ENCODE results near the gene NKX1-2. TPM values are rescaled to one million over a fixed set of nuclear protein-coding genes. Genes with fewer than 3 reads are reported as not detected.

The NKX1-2 gene
- total and polyA plus RNA-seq, 2 donors = not detected

- WGBS = 60% methylated on average over 8 of the region's 8 CpGs
- peaks cover 2% of the 10 kb centered on the region for H3K36me3 ChIP-seq (ENCODE audit: insufficient read depth)
- no peak for DNase-seq (ENCODE audit: extremely low spot score)
- H3K27ac ChIP-seq (ENCODE audit: low read depth) = no peak overlapping the region
- H3K4me1 ChIP-seq (ENCODE audit: insufficient read depth) = no peaks in the 10 kb centered on the region
- no peak overlapping the region for H3K4me3 ChIP-seq (ENCODE audit: low read depth, low read length)
Observed at GRCh38 chr10:124403548-124403947, 46.3 kb downstream of the NKX1-2 start.

GRCh38 chr10:124402273-124402672, 47.6 kb downstream of the NKX1-2 start:
- no peak overlapping the region for H3K4me3 ChIP-seq (ENCODE audit: low read depth, low read length)
- no peaks in the 10 kb centered on the region for H3K36me3 ChIP-seq (ENCODE audit: insufficient read depth)
- no peak overlapping the region for H3K27ac ChIP-seq (ENCODE audit: low read depth)
- no peaks in the 10 kb centered on the region for H3K4me1 ChIP-seq (ENCODE audit: insufficient read depth)
- DNase-seq (ENCODE audit: extremely low spot score) = no peak
- 87% methylated on average over 2 of the region's 2 CpGs for WGBS

- H3K27ac ChIP-seq (ENCODE audit: low read depth) = no peak overlapping the region
- DNase-seq (ENCODE audit: extremely low spot score) = no peak
- WGBS = 97% methylated on average over 5 of the region's 5 CpGs
- no peaks in the 10 kb centered on the region for H3K4me1 ChIP-seq (ENCODE audit: insufficient read depth)
- no peak overlapping the region for H3K4me3 ChIP-seq (ENCODE audit: low read depth, low read length)
- no peaks in the 10 kb centered on the region for H3K36me3 ChIP-seq (ENCODE audit: insufficient read depth)
Observed at GRCh38 chr10:124401633-124402032, 48.2 kb downstream of the NKX1-2 start.

Other genes starting within 250 kb of the NKX1-2 start
- gene OAT, start 31.1 kb downstream of the NKX1-2 start, total RNA-seq = 183 TPM
- gene OAT, start 31.1 kb downstream of the NKX1-2 start, polyA plus RNA-seq = 95.5 TPM
- gene LHPP, start 11.8 kb upstream of the NKX1-2 start, total RNA-seq = 6.6 TPM
- gene LHPP, start 11.8 kb upstream of the NKX1-2 start, polyA plus RNA-seq = 15.8 TPM

Measured in urinary bladder (tissue), 4 donors.